Measurements from ENCODE around the gene TTC27.

DNA sequence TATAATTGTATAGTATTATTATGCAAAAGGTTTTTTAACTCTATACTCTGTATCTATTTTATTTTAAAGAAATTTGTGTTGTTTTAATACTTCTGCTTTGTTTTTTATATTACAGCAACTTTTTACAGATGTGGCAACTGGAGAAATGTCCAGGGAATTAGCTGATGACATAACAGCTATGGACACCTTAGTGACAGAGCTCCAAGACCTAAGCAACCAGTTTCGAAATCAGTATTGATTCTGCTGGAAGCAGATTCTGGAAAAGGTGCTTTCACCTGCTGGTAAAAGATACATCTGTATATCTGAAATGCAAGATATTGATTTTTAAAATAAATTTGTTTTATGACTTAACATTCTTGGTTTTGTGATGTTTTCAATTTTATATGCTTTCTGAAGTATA is 192.9 kb downstream of the TTC27 start:
- TF ChIP-seq POLR2A (IDR thresholded peaks at IDR 0.05) = no peak
- TF ChIP-seq, protein P1, sequence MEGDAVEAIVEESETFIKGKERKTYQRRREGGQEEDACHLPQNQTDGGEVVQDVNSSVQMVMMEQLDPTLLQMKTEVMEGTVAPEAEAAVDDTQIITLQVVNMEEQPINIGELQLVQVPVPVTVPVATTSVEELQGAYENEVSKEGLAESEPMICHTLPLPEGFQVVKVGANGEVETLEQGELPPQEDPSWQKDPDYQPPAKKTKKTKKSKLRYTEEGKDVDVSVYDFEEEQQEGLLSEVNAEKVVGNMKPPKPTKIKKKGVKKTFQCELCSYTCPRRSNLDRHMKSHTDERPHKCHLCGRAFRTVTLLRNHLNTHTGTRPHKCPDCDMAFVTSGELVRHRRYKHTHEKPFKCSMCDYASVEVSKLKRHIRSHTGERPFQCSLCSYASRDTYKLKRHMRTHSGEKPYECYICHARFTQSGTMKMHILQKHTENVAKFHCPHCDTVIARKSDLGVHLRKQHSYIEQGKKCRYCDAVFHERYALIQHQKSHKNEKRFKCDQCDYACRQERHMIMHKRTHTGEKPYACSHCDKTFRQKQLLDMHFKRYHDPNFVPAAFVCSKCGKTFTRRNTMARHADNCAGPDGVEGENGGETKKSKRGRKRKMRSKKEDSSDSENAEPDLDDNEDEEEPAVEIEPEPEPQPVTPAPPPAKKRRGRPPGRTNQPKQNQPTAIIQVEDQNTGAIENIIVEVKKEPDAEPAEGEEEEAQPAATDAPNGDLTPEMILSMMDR (IDR thresholded peaks at IDR 0.05) = no peak

Measured in lower leg skin (tissue), 3 donors.